ENCODE measurements around the gene ADAMTS9.

The ADAMTS9 gene

GRCh38 chr3:64708456-64708855, 20.7 kb upstream of the ADAMTS9 start:
- H3K4me3 ChIP-seq (ENCODE audit: low read depth, low read length): no peak overlapping the region
- no peak for TF ChIP-seq CTCF (IDR thresholded peaks at IDR 0.05; ENCODE audit: low read depth, low read length, missing control alignments)
- DNase-seq (ENCODE audit: low read depth): no peak
- in situ Hi-C loops (cut with HindIII; ENCODE audit: low sequenced_read_pairs): no loop called here

GRCh38 chr3:64705946-64706345, 18.1 kb upstream of the ADAMTS9 start:
- H3K4me3 ChIP-seq (ENCODE audit: low read depth, low read length): no peak overlapping the region
- no peak for TF ChIP-seq CTCF (IDR thresholded peaks at IDR 0.05; ENCODE audit: low read depth, low read length, missing control alignments)
- in situ Hi-C loops (cut with HindIII; ENCODE audit: low sequenced_read_pairs): no loop called here
- DNase-seq (ENCODE audit: low read depth): no peak

- no peak for DNase-seq (ENCODE audit: low read depth)
- no peak for TF ChIP-seq CTCF (IDR thresholded peaks at IDR 0.05; ENCODE audit: low read depth, low read length, missing control alignments)
- in situ Hi-C loops (cut with HindIII; ENCODE audit: low sequenced_read_pairs): no loop called here
- H3K4me3 ChIP-seq (ENCODE audit: low read depth, low read length): no peak overlapping the region
Measured at GRCh38 chr3:64696896-64697295, 9.1 kb upstream of the ADAMTS9 start.

- no peak for DNase-seq (ENCODE audit: low read depth)
- H3K4me3 ChIP-seq (ENCODE audit: low read depth, low read length): no peak overlapping the region
- in situ Hi-C loops (cut with HindIII; ENCODE audit: low sequenced_read_pairs): no loop called here
- no peak for TF ChIP-seq CTCF (IDR thresholded peaks at IDR 0.05; ENCODE audit: low read depth, low read length, missing control alignments)
Measured at GRCh38 chr3:64694114-64694513, 6.3 kb upstream of the ADAMTS9 start.

GRCh38 chr3:64693031-64693430, 5.2 kb upstream of the ADAMTS9 start:
- DNase-seq (ENCODE audit: low read depth): no peak
- in situ Hi-C loops (cut with HindIII; ENCODE audit: low sequenced_read_pairs): no loop called here
- H3K4me3 ChIP-seq (ENCODE audit: low read depth, low read length): no peak overlapping the region
- no peak for TF ChIP-seq CTCF (IDR thresholded peaks at IDR 0.05; ENCODE audit: low read depth, low read length, missing control alignments)

- no peak overlapping the region for H3K4me3 ChIP-seq (ENCODE audit: low read depth, low read length)
- DNase-seq (ENCODE audit: low read depth): no peak
- in situ Hi-C loops (cut with HindIII; ENCODE audit: low sequenced_read_pairs): no loop called here
- no peak for TF ChIP-seq CTCF (IDR thresholded peaks at IDR 0.05; ENCODE audit: low read depth, low read length, missing control alignments)
Measured at GRCh38 chr3:64691051-64691450, 3.3 kb upstream of the ADAMTS9 start.
